ENCODE data around the gene EIPR1.

EIPR1 gene

GRCh38 chr2:3264010-3264744 is 113.4 kb downstream of the EIPR1 start:
- DNase-seq: no peak

- no peak for DNase-seq
These were observed 114.1 kb downstream of the EIPR1 start for GRCh38 chr2:3263487-3263886.

- no peak for DNase-seq
These were observed 114.9 kb downstream of the EIPR1 start for GRCh38 chr2:3262437-3263388.

- DNase-seq: no peak
These were observed 116.1 kb downstream of the EIPR1 start for GRCh38 chr2:3261511-3261910.

GRCh38 chr2:3260959-3261358 is 116.7 kb downstream of the EIPR1 start:
- DNase-seq: no peak

GRCh38 chr2:3257826-3258225 is 119.8 kb downstream of the EIPR1 start:
- no peak for DNase-seq

GRCh38 chr2:3257166-3257565 is 120.5 kb downstream of the EIPR1 start:
- no peak for DNase-seq

- no peak for DNase-seq
These were observed 121.0 kb downstream of the EIPR1 start for GRCh38 chr2:3256605-3257004.

- no peak for DNase-seq
These were observed 121.5 kb downstream of the EIPR1 start for GRCh38 chr2:3256157-3256556.

- DNase-seq: no peak
These were observed 123.1 kb downstream of the EIPR1 start for GRCh38 chr2:3254442-3254941.

- DNase-seq: no peak
These were observed 123.6 kb downstream of the EIPR1 start for GRCh38 chr2:3253913-3254441.

GRCh38 chr2:3251946-3252345 is 125.7 kb downstream of the EIPR1 start:
- DNase-seq: no peak

- no peak for DNase-seq
These were observed 128.1 kb downstream of the EIPR1 start for GRCh38 chr2:3249476-3249962.

GRCh38 chr2:3248754-3249475 is 128.7 kb downstream of the EIPR1 start:
- no peak for DNase-seq

GRCh38 chr2:3246928-3247714 is 130.5 kb downstream of the EIPR1 start:
- no peak for DNase-seq

GRCh38 chr2:3246406-3246805 is 131.2 kb downstream of the EIPR1 start:
- no peak for DNase-seq

- no peak for DNase-seq
These were observed 133.1 kb downstream of the EIPR1 start for GRCh38 chr2:3244486-3244885.

- no peak for DNase-seq
These were observed 133.8 kb downstream of the EIPR1 start for GRCh38 chr2:3243804-3244203.

GRCh38 chr2:3242747-3243369 is 134.8 kb downstream of the EIPR1 start:
- peak; percentile 44 for DNase-seq

GRCh38 chr2:3241971-3242746 is 135.5 kb downstream of the EIPR1 start:
- no peak for DNase-seq

All from stimulated activated CD4-positive, alpha-beta T cell treated with anti-CD3 and anti-CD28 coated beads, Interleukin-4, amount 100 ng/mL, for 24 hours (primary cell).